Measurements from ENCODE around the gene LIN54.

DNA sequence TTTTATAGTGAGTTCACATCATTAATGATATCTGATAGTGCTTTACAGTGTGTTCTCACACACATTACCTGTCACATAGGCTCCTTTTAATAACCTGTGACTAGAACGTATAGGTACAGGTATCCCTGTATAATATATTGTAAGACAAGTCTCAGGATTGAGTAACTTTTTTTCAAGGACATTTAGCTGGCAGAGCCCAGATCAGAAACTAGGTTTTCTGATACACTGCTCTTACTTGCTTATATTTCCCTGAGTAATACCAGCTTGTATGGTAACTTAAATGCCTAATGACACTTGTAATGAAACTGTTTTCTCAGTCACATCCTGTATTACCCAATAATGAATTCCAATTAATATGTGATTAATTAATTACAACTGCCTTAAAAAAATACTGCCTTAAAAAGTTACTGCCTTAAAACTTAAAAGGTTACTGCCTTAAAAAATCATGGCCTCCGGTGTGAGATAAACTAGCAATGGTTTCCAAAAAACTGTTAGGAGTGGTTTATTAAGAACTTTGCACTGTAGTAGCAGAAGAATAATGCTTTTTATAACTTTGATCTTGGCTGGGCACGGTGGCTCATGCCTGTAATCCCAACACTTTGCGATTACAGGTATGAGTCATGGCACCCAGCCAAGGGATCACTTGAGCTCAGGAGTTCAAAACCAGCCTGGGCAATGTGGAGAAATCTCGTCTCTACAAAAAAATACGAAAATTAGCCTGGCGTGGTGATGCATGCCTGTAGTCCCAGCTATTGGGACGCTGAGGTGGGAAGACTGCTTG, 36.3 kb upstream of the LIN54 start:
- TF ChIP-seq, protein P1, sequence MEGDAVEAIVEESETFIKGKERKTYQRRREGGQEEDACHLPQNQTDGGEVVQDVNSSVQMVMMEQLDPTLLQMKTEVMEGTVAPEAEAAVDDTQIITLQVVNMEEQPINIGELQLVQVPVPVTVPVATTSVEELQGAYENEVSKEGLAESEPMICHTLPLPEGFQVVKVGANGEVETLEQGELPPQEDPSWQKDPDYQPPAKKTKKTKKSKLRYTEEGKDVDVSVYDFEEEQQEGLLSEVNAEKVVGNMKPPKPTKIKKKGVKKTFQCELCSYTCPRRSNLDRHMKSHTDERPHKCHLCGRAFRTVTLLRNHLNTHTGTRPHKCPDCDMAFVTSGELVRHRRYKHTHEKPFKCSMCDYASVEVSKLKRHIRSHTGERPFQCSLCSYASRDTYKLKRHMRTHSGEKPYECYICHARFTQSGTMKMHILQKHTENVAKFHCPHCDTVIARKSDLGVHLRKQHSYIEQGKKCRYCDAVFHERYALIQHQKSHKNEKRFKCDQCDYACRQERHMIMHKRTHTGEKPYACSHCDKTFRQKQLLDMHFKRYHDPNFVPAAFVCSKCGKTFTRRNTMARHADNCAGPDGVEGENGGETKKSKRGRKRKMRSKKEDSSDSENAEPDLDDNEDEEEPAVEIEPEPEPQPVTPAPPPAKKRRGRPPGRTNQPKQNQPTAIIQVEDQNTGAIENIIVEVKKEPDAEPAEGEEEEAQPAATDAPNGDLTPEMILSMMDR (conservative IDR thresholded peaks at IDR 0.05 in 1 of 2, IDR thresholded peaks at IDR 0.05 in 1 of 2; ENCODE audit: low read depth in 1 of 2, low read length in 2 of 2), result no peak
- TF ChIP-seq EZH2 (IDR thresholded peaks at IDR 0.05; ENCODE audit: low read length, missing control alignments), result no peak

Measured in fibroblast of lung (primary cell).